ENCODE measurements around the gene SLC35F6.

The SLC35F6 gene

GRCh38 chr2:26735097-26735496 is 29.0 kb upstream of the SLC35F6 start:
- Histone ChIP-seq H3K9ac (ENCODE audit: low read length) (no peak overlapping the region), H3K4me1 (ENCODE audit: control insufficient read depth, insufficient read depth, low read length) (peaks cover 8% of the 10 kb centered on the region), H3K36me3 (ENCODE audit: control insufficient read depth, insufficient read depth, low read length) (no peaks in the 10 kb centered on the region), H3K4me3 (ENCODE audit: low read length) (no peak overlapping the region), H3K27me3 (ENCODE audit: control insufficient read depth, insufficient read depth, low read length) (no peaks in the 10 kb centered on the region), H3K9me3 (ENCODE audit: control insufficient read depth, low read length) (no peaks in the 10 kb centered on the region)

- Histone ChIP-seq H3K9me3 (ENCODE audit: control insufficient read depth, low read length) (no peaks in the 10 kb centered on the region), H3K36me3 (ENCODE audit: control insufficient read depth, insufficient read depth, low read length) (no peaks in the 10 kb centered on the region), H3K4me1 (ENCODE audit: control insufficient read depth, insufficient read depth, low read length) (peaks cover 9% of the 10 kb centered on the region), H3K9ac (ENCODE audit: low read length) (no peak overlapping the region), H3K4me3 (ENCODE audit: low read length) (no peak overlapping the region), H3K27me3 (ENCODE audit: control insufficient read depth, insufficient read depth, low read length) (no peaks in the 10 kb centered on the region)
Measured at GRCh38 chr2:26735883-26736588, 28.0 kb upstream of the SLC35F6 start.

- Histone ChIP-seq H3K4me3 (ENCODE audit: low read length) (no peak overlapping the region), H3K36me3 (ENCODE audit: control insufficient read depth, insufficient read depth, low read length) (no peaks in the 10 kb centered on the region), H3K4me1 (ENCODE audit: control insufficient read depth, insufficient read depth, low read length) (peaks cover 16% of the 10 kb centered on the region), H3K27me3 (ENCODE audit: control insufficient read depth, insufficient read depth, low read length) (no peaks in the 10 kb centered on the region), H3K9ac (ENCODE audit: low read length) (no peak overlapping the region), H3K9me3 (ENCODE audit: control insufficient read depth, low read length) (no peaks in the 10 kb centered on the region)
Measured at GRCh38 chr2:26737221-26737620, 26.9 kb upstream of the SLC35F6 start.

DNA sequence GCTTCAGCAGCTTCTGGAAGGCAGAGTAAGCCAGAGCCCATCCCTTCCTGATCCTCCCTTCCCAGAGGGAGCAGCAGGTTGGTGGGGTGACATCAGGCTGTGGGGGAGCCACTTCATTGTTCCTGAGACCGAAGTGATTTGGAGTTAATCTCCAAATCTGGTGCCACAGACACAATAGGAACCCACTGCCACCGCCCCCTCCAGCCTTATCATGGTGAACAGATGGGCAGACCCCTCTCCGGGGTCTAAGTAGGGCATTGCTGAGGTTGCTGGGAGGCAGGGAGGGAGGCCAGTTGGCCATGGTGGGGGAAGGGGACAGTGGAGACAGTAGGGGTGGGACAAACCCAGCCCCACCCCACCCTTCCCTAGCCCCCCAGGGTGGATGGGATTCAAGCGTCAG is 25.6 kb upstream of the SLC35F6 start:
- H3K9me3 ChIP-seq (ENCODE audit: control insufficient read depth, low read length): no peaks in the 10 kb centered on the region
- H3K4me1 ChIP-seq (ENCODE audit: control insufficient read depth, insufficient read depth, low read length): peaks cover 16% of the 10 kb centered on the region
- no peaks in the 10 kb centered on the region for H3K36me3 ChIP-seq (ENCODE audit: control insufficient read depth, insufficient read depth, low read length)

DNA sequence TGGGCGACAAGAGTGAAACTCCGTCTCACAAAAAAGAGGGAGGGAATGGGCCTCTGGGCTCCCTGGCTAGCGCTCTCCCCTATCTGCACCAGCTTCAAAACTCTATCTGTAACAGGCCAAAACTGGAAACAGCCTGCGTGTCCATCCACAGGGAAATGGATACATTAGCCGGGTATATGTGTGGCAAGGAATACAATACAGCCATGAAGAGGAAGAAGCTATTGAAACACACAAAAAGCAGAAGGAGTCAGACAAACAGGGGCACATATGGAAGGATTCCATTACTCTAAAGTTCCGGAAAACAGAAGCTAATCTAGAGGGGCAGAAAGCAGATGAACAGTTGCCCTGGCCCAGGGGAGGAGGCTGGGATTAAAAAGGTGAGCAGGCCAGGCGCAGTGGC is 24.6 kb upstream of the SLC35F6 start:
- Histone ChIP-seq H3K36me3 (ENCODE audit: control insufficient read depth, insufficient read depth, low read length) (no peaks in the 10 kb centered on the region), H3K4me1 (ENCODE audit: control insufficient read depth, insufficient read depth, low read length) (peaks cover 16% of the 10 kb centered on the region), H3K9ac (ENCODE audit: low read length) (no peak overlapping the region), H3K4me3 (ENCODE audit: low read length) (no peak overlapping the region), H3K9me3 (ENCODE audit: control insufficient read depth, low read length) (no peaks in the 10 kb centered on the region), H3K27me3 (ENCODE audit: control insufficient read depth, insufficient read depth, low read length) (no peaks in the 10 kb centered on the region)

More for the DNA sequence above, 25.6 kb upstream of the SLC35F6 start:
- no peaks in the 10 kb centered on the region for H3K27me3 ChIP-seq (ENCODE audit: control insufficient read depth, insufficient read depth, low read length)
- H3K9ac ChIP-seq (ENCODE audit: low read length): no peak overlapping the region
- no peak overlapping the region for H3K4me3 ChIP-seq (ENCODE audit: low read length)

DNA sequence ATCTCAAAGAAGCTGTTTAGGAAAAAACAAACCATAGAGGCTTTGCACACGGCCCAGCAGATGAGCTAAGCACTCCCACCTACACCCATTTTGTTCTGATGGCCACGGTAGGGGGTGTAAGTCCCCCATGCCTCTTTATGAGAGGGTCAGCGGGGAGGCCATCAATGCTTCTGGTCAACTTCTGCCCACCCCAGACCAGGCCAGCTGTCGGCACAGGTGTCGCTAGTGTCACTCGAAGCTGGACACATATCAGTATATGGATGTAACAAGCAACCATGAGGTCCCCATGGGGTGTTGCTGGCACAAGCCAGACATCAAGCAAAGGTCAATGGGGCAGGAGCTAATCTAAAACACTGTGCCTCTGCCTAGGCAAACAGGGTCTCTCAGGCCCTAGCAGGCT is 23.7 kb upstream of the SLC35F6 start:
- H3K4me3 ChIP-seq (ENCODE audit: low read length): no peak overlapping the region
- H3K9ac ChIP-seq (ENCODE audit: low read length): no peak overlapping the region
- no peaks in the 10 kb centered on the region for H3K9me3 ChIP-seq (ENCODE audit: control insufficient read depth, low read length)
- H3K36me3 ChIP-seq (ENCODE audit: control insufficient read depth, insufficient read depth, low read length): no peaks in the 10 kb centered on the region
- no peaks in the 10 kb centered on the region for H3K27me3 ChIP-seq (ENCODE audit: control insufficient read depth, insufficient read depth, low read length)
- H3K4me1 ChIP-seq (ENCODE audit: control insufficient read depth, insufficient read depth, low read length): peaks cover 16% of the 10 kb centered on the region

DNA sequence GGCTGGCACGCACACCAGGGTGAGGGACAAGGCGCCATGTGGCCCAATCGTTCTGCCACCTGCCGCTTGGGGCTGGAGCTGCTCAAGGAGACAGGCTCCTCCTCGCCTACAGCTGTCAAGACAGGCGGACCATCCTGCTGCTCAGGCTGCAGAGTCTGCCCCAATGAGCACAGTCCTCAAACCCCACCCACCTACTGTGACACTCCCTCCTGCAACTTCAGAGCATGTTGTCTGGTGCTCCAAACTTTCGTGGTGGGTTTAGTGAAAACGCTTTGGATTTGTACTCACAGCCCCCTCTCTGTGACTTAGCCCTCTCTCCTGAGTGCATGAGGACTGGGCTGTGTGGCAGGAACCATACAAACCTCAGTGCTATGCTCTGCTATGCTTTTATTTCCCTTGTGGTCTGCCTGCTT is 23.2 kb upstream of the SLC35F6 start:
- Histone ChIP-seq H3K27me3 (ENCODE audit: control insufficient read depth, insufficient read depth, low read length) (no peaks in the 10 kb centered on the region), H3K4me3 (ENCODE audit: low read length) (no peak overlapping the region), H3K9ac (ENCODE audit: low read length) (no peak overlapping the region), H3K4me1 (ENCODE audit: control insufficient read depth, insufficient read depth, low read length) (peaks cover 14% of the 10 kb centered on the region), H3K36me3 (ENCODE audit: control insufficient read depth, insufficient read depth, low read length) (no peaks in the 10 kb centered on the region), H3K9me3 (ENCODE audit: control insufficient read depth, low read length) (no peaks in the 10 kb centered on the region)

DNA sequence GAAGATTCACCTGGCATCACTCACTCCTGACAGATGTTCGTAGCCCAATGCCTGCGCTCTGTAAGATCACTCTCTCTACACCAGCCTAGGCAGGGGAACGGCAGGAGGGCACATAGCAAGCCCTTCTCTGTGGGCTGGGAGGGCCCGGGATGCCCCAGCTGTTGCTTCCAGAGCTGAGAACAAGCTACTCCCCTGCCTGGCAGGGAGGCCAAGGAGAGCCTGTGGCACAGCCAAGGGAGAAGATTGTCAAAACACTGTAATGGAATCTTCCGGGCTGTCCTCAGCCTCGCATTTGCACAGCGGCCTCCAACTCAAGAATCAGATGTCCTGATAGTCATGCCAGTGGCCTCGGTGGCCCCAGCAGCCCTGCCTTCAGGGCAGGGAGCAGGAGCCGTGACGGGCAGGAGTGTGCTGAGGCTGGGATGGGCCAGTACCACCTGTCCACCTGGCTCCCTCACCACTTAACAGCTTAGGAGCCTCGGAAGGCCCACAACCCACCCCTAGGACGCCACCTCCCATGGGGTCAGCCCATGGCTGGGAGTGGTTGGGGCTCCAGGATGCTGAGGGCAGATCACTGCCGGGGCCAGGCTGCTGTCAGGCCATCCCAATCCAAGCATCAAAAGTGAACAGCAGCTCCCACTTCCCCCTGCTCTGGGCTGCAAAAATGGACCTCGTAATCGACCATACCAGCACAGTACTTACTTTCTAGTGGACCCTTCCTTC is 21.9 kb upstream of the SLC35F6 start:
- no peaks in the 10 kb centered on the region for H3K27me3 ChIP-seq (ENCODE audit: control insufficient read depth, insufficient read depth, low read length)
- no peak overlapping the region for H3K4me3 ChIP-seq (ENCODE audit: low read length)
- H3K4me1 ChIP-seq (ENCODE audit: control insufficient read depth, insufficient read depth, low read length): peaks cover 8% of the 10 kb centered on the region
- H3K9me3 ChIP-seq (ENCODE audit: control insufficient read depth, low read length): no peaks in the 10 kb centered on the region
- H3K36me3 ChIP-seq (ENCODE audit: control insufficient read depth, insufficient read depth, low read length): no peaks in the 10 kb centered on the region
- H3K9ac ChIP-seq (ENCODE audit: low read length): no peak overlapping the region

DNA sequence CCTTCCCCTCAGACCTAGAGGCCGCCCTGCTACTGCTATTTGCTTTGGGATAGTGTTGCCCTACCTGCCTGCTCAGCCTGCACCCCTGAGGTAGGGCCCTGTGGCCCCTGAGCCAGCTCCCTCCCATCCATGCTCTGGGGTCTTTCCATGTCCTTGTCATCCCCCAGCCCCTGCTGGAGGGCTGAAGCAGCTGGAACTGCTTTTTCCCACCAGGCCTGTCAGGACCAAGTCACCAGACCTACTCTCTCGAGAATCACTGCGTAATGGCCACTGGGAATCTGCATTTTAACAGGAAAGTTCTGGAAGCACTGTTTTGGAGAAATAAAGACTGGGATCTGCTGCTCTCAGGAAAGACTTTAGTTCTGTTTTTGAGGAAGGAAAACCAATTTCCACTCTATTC is 20.2 kb upstream of the SLC35F6 start:
- Histone ChIP-seq H3K4me3 (ENCODE audit: low read length) (no peak overlapping the region), H3K9ac (ENCODE audit: low read length) (no peak overlapping the region), H3K36me3 (ENCODE audit: control insufficient read depth, insufficient read depth, low read length) (no peaks in the 10 kb centered on the region), H3K27me3 (ENCODE audit: control insufficient read depth, insufficient read depth, low read length) (no peaks in the 10 kb centered on the region), H3K9me3 (ENCODE audit: control insufficient read depth, low read length) (no peaks in the 10 kb centered on the region), H3K4me1 (ENCODE audit: control insufficient read depth, insufficient read depth, low read length) (peaks cover 8% of the 10 kb centered on the region)

DNA sequence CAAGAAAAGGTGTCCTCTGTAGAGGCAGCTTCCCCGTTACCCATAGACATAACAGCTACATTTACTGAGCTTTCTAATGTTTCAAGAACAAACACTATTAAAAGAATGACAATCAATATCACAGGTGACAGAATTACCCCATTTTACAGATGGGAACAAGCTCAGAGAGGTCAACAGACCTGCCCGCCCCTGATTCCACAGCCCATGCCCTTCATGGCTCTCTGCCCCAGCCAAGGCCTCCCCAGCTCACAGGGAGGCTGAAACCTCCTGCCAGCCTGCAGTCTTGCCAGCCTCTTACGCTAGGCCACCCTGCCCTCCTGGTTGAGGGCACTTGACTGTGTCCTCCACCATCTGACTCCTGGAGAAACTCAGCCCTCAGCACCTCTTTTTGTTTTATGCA is 19.1 kb upstream of the SLC35F6 start:
- Histone ChIP-seq H3K36me3 (ENCODE audit: control insufficient read depth, insufficient read depth, low read length) (no peaks in the 10 kb centered on the region), H3K9ac (ENCODE audit: low read length) (no peak overlapping the region), H3K27me3 (ENCODE audit: control insufficient read depth, insufficient read depth, low read length) (no peaks in the 10 kb centered on the region), H3K4me3 (ENCODE audit: low read length) (no peak overlapping the region), H3K9me3 (ENCODE audit: control insufficient read depth, low read length) (no peaks in the 10 kb centered on the region), H3K4me1 (ENCODE audit: control insufficient read depth, insufficient read depth, low read length) (peaks cover 8% of the 10 kb centered on the region)

DNA sequence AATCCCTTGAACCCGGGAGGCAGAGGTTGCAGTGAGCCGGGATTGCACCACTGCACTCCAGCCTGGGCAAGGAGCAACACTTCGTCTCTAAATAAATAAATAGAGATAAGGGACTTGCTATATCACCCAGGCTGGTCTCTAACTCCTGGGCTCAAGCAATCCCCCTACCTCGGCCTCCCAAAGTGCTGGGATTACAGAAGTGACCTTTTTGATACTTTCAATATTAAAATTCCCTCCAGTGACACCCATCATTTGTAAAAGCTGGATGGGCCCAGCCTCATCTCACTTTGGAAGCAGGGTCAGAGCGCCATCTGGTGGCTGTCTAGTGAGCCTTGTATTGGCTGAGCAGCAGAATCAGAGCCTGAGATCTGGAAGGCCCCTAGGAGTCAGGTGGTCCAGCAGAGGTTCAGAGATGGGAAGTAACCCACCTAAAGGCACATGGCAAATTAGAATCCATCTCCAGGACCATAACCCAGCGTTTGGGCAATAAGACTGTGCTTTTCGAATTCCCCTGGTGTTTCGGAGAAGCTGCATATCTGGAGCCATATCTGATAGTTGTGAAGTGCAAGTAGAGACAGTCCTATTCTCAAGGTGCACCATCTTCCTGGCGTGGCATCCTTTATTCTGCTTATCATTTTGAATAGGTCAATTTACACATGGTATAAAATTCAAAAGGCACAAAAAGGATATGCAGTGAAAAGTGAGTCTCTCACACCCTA is 18.3 kb upstream of the SLC35F6 start:
- no peak overlapping the region for H3K9ac ChIP-seq (ENCODE audit: low read length)
- H3K36me3 ChIP-seq (ENCODE audit: control insufficient read depth, insufficient read depth, low read length): no peaks in the 10 kb centered on the region

GRCh38 chr2:26746934-26747333 is 17.1 kb upstream of the SLC35F6 start:
- H3K9ac ChIP-seq (ENCODE audit: low read length): no peak overlapping the region
- H3K4me1 ChIP-seq (ENCODE audit: control insufficient read depth, insufficient read depth, low read length): no peaks in the 10 kb centered on the region
- H3K36me3 ChIP-seq (ENCODE audit: control insufficient read depth, insufficient read depth, low read length): no peaks in the 10 kb centered on the region
- H3K4me3 ChIP-seq (ENCODE audit: low read length): no peak overlapping the region
- no peaks in the 10 kb centered on the region for H3K9me3 ChIP-seq (ENCODE audit: control insufficient read depth, low read length)
- H3K27me3 ChIP-seq (ENCODE audit: control insufficient read depth, insufficient read depth, low read length): no peaks in the 10 kb centered on the region

More for the DNA sequence above, 18.3 kb upstream of the SLC35F6 start:
- Histone ChIP-seq H3K9me3 (ENCODE audit: control insufficient read depth, low read length) (no peaks in the 10 kb centered on the region), H3K4me3 (ENCODE audit: low read length) (no peak overlapping the region), H3K4me1 (ENCODE audit: control insufficient read depth, insufficient read depth, low read length) (peaks cover 8% of the 10 kb centered on the region), H3K27me3 (ENCODE audit: control insufficient read depth, insufficient read depth, low read length) (no peaks in the 10 kb centered on the region)
